Keratinocyte (primary cell): ENCODE measurements around the gene SLC4A2. TPM values are rescaled to one million over a fixed set of nuclear protein-coding genes. Genes with fewer than 3 reads are reported as not detected.
A peak's percentile ranks its signal among the peaks of the same experiment; 100 is the strongest.

Experiments
- DNase-seq: peaks from one replicate; pipeline ENCODE4 v3.0.0-alpha.2; 2011; ENCODE audit warnings: low read depth, missing footprints, low spot score
- FAIRE-seq: peaks from 2 replicates; lab custom pipeline; 2011; peaks lifted over from hg19 to GRCh38; lab: Jason Lieb, UNC
- H2AFZ ChIP-seq: 2 replicates; pipeline ENCODE4 v1.6.0; 2012; ENCODE audit warnings: low read length, control low read depth, inconsistent platforms; ENCODE audit not compliant: control insufficient read depth
- H3K27ac ChIP-seq: 2 replicates; pipeline ENCODE4 v1.5.1; 2011; ENCODE audit warnings: low read length; ENCODE audit not compliant: control insufficient read depth, insufficient read depth
- H3K27me3 ChIP-seq: 3 replicates; pipeline ENCODE4 v1.6.0; 2011; ENCODE audit warnings: low read length; ENCODE audit not compliant: control insufficient read depth, insufficient read depth; ENCODE audit errors: extremely low read depth
- H3K36me3 ChIP-seq, 2 experiments: 2 replicates in 1 of 2; 3 replicates in 1 of 2; pipeline ENCODE4 v1.5.1; 2011; ENCODE audit warnings: low read length in 2 of 2, mild to moderate bottlenecking in 1 of 2; ENCODE audit not compliant: control insufficient read depth in 2 of 2, insufficient read depth in 2 of 2; ENCODE audit errors: extremely low read depth in 1 of 2
- H3K4me1 ChIP-seq: 3 replicates; pipeline ENCODE4 v1.5.1; 2011; ENCODE audit warnings: low read length; ENCODE audit not compliant: control insufficient read depth, insufficient read depth; ENCODE audit errors: extremely low read depth
- H3K4me2 ChIP-seq: 3 replicates; pipeline ENCODE4 v1.6.0; 2011; ENCODE audit warnings: low read depth, low read length; ENCODE audit not compliant: control insufficient read depth, insufficient read depth; ENCODE audit errors: extremely low read depth
- H3K4me3 ChIP-seq, 3 experiments: fragments of 200-600 bp in 1 of 3; sonication (generic) in 1 of 3; 2 replicates in 2 of 3; 3 replicates in 1 of 3; pipeline ENCODE4 v1.5.1; 2011 to 2016; ENCODE audit warnings: low read length in 3 of 3, mild to moderate bottlenecking in 3 of 3, control low read depth in 2 of 3, inconsistent platforms in 1 of 3, low read depth in 1 of 3, mixed read lengths in 1 of 3, mixed run types in 1 of 3, moderate library complexity in 1 of 3; ENCODE audit not compliant: control insufficient read depth in 2 of 3, insufficient read depth in 2 of 3; ENCODE audit errors: extremely low read depth in 1 of 3
- H3K79me2 ChIP-seq: 2 replicates; pipeline ENCODE4 v1.6.0; 2012; ENCODE audit warnings: low read length; ENCODE audit not compliant: control insufficient read depth, insufficient read depth
- H3K9ac ChIP-seq: 3 replicates; pipeline ENCODE4 v1.6.0; 2011; ENCODE audit warnings: low read length; ENCODE audit not compliant: control insufficient read depth, insufficient read depth; ENCODE audit errors: extremely low read depth
- H3K9me1 ChIP-seq: 3 replicates; pipeline ENCODE4 v1.6.0; 2011; ENCODE audit warnings: low read length; ENCODE audit not compliant: control insufficient read depth, insufficient read depth; ENCODE audit errors: extremely low read depth
- H3K9me3 ChIP-seq: 2 replicates; pipeline ENCODE4 v1.5.1; 2012; ENCODE audit warnings: low read depth, low read length; ENCODE audit not compliant: control insufficient read depth
- H4K20me1 ChIP-seq: 3 replicates; pipeline ENCODE4 v1.6.0; 2011; ENCODE audit warnings: low read length; ENCODE audit not compliant: control insufficient read depth, insufficient read depth; ENCODE audit errors: extremely low read depth
- EZH2 ChIP-seq: IDR thresholded peaks from one replicate; pipeline ENCODE4 v1.6.1; 2012; ENCODE audit warnings: inconsistent platforms, mild to moderate bottlenecking, low read length, moderate library complexity
- dilution Hi-C: fragments of 300-500 bp; cut with MboI; formaldehyde crosslinking; loops from one replicate; pipeline ENCODE4 v1.7.0; 2020; ENCODE audit warnings: low sequenced_read_pairs; ENCODE audit not compliant: extremely low pct_ligation_motif_present
- polyA plus RNA-seq, 5 experiments: library from polyadenylated mRNA; depleted of rRNA in 3 of 5; stranded (reverse) in 3 of 5; stranded (forward) in 1 of 5; unstranded in 1 of 5; fragments of >200 nt; gene quantifications; 1 replicate in 1 of 5; 2 replicates in 3 of 5; 3 replicates in 1 of 5; pipeline versions ENCODE4 v1.2.1 to v1.2.3, GENCODE V29; 2011 to 2012; ENCODE audit warnings: missing spikeins in 2 of 5, low read depth in 1 of 5, low replicate concordance in 1 of 5
- TF ChIP-seq, protein P1 (sequence below), 3 experiments: IDR thresholded peaks in 1 of 3; conservative IDR thresholded peaks in 1 of 3; optimal IDR thresholded peaks in 1 of 3; 2 replicates in 2 of 3; 3 replicates in 1 of 3; pipeline versions ENCODE3 to v1.5.1; 2011; ENCODE audit warnings: low read length in 3 of 3, mild to moderate bottlenecking in 3 of 3, moderate library complexity in 2 of 3, control low read depth in 1 of 3, inconsistent platforms in 1 of 3; ENCODE audit not compliant: insufficient read depth in 2 of 3; ENCODE audit errors: extremely low read depth in 1 of 3

Gene SLC4A2
- polyA plus RNA-seq, 1 donor (not counting 4 experiments of a cell fraction or from before 2014, with no cell fraction given) = 33.8 TPM

GRCh38 chr7:151051108-151051507 lies 8.3 kb upstream of the SLC4A2 start:
- H3K79me2 ChIP-seq = no peaks in the 10 kb centered on the region
- peaks cover 4% of the 10 kb centered on the region for H3K27me3 ChIP-seq
- no peak for FAIRE-seq
- H3K9me1 ChIP-seq = no peaks in the 10 kb centered on the region
- dilution Hi-C loops = no loop called here
- H3K9ac ChIP-seq = no peak overlapping the region
- peak overlapping the region in 1 of 3 experiments; percentile 27 for H3K4me3 ChIP-seq
- peaks cover 3% of the 10 kb centered on the region for H3K4me1 ChIP-seq
- peak overlapping the region; percentile 16 for H3K4me2 ChIP-seq
- H3K36me3 ChIP-seq = peaks cover 3 to 7% of the 10 kb centered on the region in 2 experiments
- no peak overlapping the region for H2AFZ ChIP-seq
- DNase-seq = no peak
- no peaks in the 10 kb centered on the region for H4K20me1 ChIP-seq
- H3K9me3 ChIP-seq = no peaks in the 10 kb centered on the region
- TF ChIP-seq, protein P1, sequence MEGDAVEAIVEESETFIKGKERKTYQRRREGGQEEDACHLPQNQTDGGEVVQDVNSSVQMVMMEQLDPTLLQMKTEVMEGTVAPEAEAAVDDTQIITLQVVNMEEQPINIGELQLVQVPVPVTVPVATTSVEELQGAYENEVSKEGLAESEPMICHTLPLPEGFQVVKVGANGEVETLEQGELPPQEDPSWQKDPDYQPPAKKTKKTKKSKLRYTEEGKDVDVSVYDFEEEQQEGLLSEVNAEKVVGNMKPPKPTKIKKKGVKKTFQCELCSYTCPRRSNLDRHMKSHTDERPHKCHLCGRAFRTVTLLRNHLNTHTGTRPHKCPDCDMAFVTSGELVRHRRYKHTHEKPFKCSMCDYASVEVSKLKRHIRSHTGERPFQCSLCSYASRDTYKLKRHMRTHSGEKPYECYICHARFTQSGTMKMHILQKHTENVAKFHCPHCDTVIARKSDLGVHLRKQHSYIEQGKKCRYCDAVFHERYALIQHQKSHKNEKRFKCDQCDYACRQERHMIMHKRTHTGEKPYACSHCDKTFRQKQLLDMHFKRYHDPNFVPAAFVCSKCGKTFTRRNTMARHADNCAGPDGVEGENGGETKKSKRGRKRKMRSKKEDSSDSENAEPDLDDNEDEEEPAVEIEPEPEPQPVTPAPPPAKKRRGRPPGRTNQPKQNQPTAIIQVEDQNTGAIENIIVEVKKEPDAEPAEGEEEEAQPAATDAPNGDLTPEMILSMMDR (optimal IDR thresholded peaks at IDR 0.05 in 1 of 3, IDR thresholded peaks at IDR 0.05 in 1 of 3, conservative IDR thresholded peaks at IDR 0.05 in 1 of 3; ENCODE audit: extremely low read depth in 1 of 3, insufficient read depth in 2 of 3, low read length in 3 of 3) = no peak
- no peak for TF ChIP-seq EZH2
- no peak overlapping the region for H3K27ac ChIP-seq

DNA sequence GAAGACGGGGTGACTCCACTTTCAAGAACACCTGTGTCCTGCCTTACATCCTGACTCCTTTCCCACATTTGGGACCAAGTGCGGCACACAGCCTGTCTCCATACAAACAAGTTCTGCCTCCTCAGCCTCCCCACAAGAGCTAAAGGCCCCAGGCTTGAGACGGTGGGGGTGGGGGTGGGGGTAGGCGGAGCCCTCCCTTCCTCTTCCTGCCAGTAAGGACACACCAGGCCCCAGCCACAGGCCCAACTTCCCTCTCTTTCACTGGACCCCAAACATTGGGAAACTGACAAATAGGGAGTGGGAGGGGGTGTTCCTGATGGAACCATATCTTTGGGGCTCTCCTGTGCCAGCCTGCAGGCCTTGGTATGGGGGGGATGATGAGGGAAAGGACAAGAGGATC lies 6.3 kb upstream of the SLC4A2 start:
- no peak for DNase-seq
- no peak for FAIRE-seq
- peaks cover 11% of the 10 kb centered on the region for H3K4me1 ChIP-seq
- H3K4me2 ChIP-seq = no peak overlapping the region
- TF ChIP-seq, protein P1 (optimal IDR thresholded peaks at IDR 0.05 in 1 of 3, IDR thresholded peaks at IDR 0.05 in 1 of 3, conservative IDR thresholded peaks at IDR 0.05 in 1 of 3; ENCODE audit: extremely low read depth in 1 of 3, insufficient read depth in 2 of 3, low read length in 3 of 3) = no peak
- TF ChIP-seq EZH2 = no peak
- peaks cover 3 to 7% of the 10 kb centered on the region in 2 experiments for H3K36me3 ChIP-seq
- H4K20me1 ChIP-seq = no peaks in the 10 kb centered on the region
- no peaks in the 10 kb centered on the region for H3K9me1 ChIP-seq
- no peak overlapping the region for H3K4me3 ChIP-seq
- peaks cover 4% of the 10 kb centered on the region for H3K27me3 ChIP-seq
- no peaks in the 10 kb centered on the region for H3K9me3 ChIP-seq
- H3K9ac ChIP-seq = no peak overlapping the region
- no peak overlapping the region for H2AFZ ChIP-seq
- dilution Hi-C loops = no loop called here
- H3K79me2 ChIP-seq = no peaks in the 10 kb centered on the region
- H3K27ac ChIP-seq = no peak overlapping the region
